AG08396 (cell line): Measurements from ENCODE around the gene APOO.

Experiments used
- DNase-seq: peaks from one replicate; pipeline ENCODE4 v3.0.0; 2012; ENCODE audit warnings: low spot score, mixed read lengths

APOO gene

DNA sequence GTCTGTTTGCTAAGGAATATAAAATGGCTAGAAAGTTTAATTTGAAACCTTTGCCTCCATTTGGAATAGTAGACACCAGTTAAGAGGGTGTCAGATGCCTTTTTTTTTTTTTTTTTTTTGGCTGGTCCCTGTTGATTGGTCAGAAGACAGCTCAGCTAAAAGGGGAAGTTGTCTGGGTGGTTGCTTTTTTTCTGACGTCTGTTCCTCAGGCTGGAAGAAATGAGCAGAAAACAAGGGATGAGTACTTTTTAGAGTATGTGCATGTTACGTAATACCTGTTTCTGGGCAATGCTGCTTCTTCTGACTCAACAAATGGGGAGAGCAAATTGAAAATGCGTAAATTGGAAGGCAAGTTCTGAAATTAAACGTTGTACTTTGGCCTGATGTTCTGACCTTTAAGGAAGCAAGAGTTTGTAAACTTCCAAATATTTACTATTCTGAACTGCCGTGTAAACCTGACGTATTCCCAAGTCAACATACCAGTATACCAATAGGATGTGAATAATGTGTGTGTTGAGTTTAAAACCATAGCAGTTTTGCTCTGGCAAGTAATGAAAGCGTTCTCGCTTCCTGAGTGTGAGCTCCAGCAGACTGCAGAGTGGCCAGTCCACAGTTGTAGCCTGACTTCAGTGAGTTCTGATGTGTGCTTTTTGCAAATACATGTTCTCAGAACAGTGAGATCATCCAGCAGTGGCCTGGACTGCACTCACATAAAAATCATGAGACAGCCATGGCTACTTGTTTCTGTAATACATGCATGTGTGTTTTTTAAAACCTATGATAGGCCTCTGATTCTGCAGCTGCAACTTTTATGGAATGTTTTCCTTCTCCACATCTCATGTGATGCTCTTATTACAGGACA lies 123.0 kb downstream of the APOO start:
- peak; percentile 52 for DNase-seq

GRCh38 chrX:23783589-23784469 lies 123.9 kb downstream of the APOO start:
- no peak for DNase-seq
